Caco-2 (cell line): ENCODE measurements around the gene SLC11A1. TPM values are rescaled to one million over a fixed set of nuclear protein-coding genes. Genes with fewer than 3 reads are reported as not detected.

Source experiments
- BruUV-seq: library from RNA; stranded (reverse); fragments of 400-500 nt; replicated peaks from 2 replicates; lab custom pipeline; 2021; lab: Mats Ljungman, UMichigan
- CTCF ChIA-PET: fragments of 300-600 bp; sonication (Branson Sonifier 250); formaldehyde crosslinking; loops from one replicate; lab custom pipeline; 2022; ENCODE audit warnings: antibody characterized with exemption; lab: Charles Lee
- POLR2A ChIA-PET: fragments of 300-600 bp; sonication (Branson Sonifier 250); formaldehyde crosslinking; loops from one replicate; lab custom pipeline; 2022; ENCODE audit warnings: antibody characterized with exemption; lab: Charles Lee
- DNase-seq, 2 experiments: peaks; one replicate each; pipeline versions ENCODE4 v3.0.0 to v3.0.0-alpha.2; 2020 to 2022
- H3K27me3 ChIP-seq: replicated peaks from 2 replicates; pipeline ENCODE4 v1.6.0; 2011; ENCODE audit warnings: low read length; ENCODE audit not compliant: control insufficient read depth, insufficient read depth
- H3K36me3 ChIP-seq: 2 replicates; pipeline ENCODE4 v1.5.1; 2011; ENCODE audit warnings: low read length; ENCODE audit not compliant: control insufficient read depth, insufficient read depth
- H3K4me1 ChIP-seq: fragments of 250-450 bp; sonication (Bioruptor Pico); 2 replicates; pipeline ENCODE4 v1.5.1; 2020; ENCODE audit warnings: mild to moderate bottlenecking
- H3K4me3 ChIP-seq: 2 replicates; pipeline ENCODE4 v1.5.1; 2011; ENCODE audit warnings: low read depth, mild to moderate bottlenecking, control low read depth, low read length
- H3K9me3 ChIP-seq: fragments of 250-450 bp; sonication (Bioruptor Pico); 2 replicates; pipeline ENCODE4 v1.5.1; 2020; ENCODE audit warnings: mild to moderate bottlenecking, moderate library complexity
- H3K27ac Mint-ChIP-seq: one replicate; pipeline ENCODE4 v1.8.0; 2022; ENCODE audit warnings: mixed read lengths; ENCODE audit not compliant: unreplicated experiment
- H3K27me3 Mint-ChIP-seq: one replicate; pipeline ENCODE4 v1.8.0; 2022; ENCODE audit warnings: mixed read lengths; ENCODE audit not compliant: insufficient read depth, unreplicated experiment
- H3K36me3 Mint-ChIP-seq: one replicate; pipeline ENCODE4 v1.8.0; 2022; ENCODE audit warnings: mild to moderate bottlenecking, mixed read lengths; ENCODE audit not compliant: insufficient read depth, unreplicated experiment
- H3K4me1 Mint-ChIP-seq: one replicate; pipeline ENCODE4 v1.8.0; 2022; ENCODE audit warnings: low read depth, mixed read lengths; ENCODE audit not compliant: unreplicated experiment
- H3K4me3 Mint-ChIP-seq: one replicate; pipeline ENCODE4 v1.8.0; 2022; ENCODE audit warnings: mild to moderate bottlenecking, moderate library complexity, mixed read lengths; ENCODE audit not compliant: unreplicated experiment
- H3K9me3 Mint-ChIP-seq: one replicate; pipeline ENCODE4 v1.8.0; 2022; ENCODE audit warnings: mixed read lengths; ENCODE audit not compliant: unreplicated experiment
- CTCF ChIP-seq, 2 experiments: fragments of 200-600 bp in 1 of 2; IDR thresholded peaks; 1 replicate in 1 of 2; 2 replicates in 1 of 2; pipeline versions ENCODE4 v1.5.1 to v1.8.0; 2011 to 2022; ENCODE audit warnings: antibody characterized with exemption in 1 of 2, control low read depth in 1 of 2, inconsistent platforms in 1 of 2, low read depth in 1 of 2, low read length in 1 of 2, mild to moderate bottlenecking in 1 of 2, moderate library complexity in 1 of 2; ENCODE audit not compliant: insufficient read depth in 1 of 2, severe bottlenecking in 1 of 2, unreplicated experiment in 1 of 2
- intact Hi-C: fragments of 100-400 bp; cut with micrococcal nuclease; formaldehyde crosslinking; loops from one replicate; pipeline ENCODE4 v1.10.0; 2022; ENCODE audit not compliant: unreplicated experiment
- total RNA-seq: library from RNA; stranded (reverse); gene quantifications from 2 replicates; pipeline ENCODE4 v1.2.3, GENCODE V29; 2022

Gene SLC11A1
- total RNA-seq, 1 experiment from 2014 or later = 0.32 TPM

- DNase-seq = no peak
- H3K4me3 Mint-ChIP-seq = no peak overlapping the region
- ChIA-PET CTCF (no interaction called here), POLR2A (no interaction called here)
- Histone ChIP-seq H3K4me1 (no peaks in the 10 kb centered on the region), H3K9me3 (no peaks in the 10 kb centered on the region), H3K36me3 (peaks cover 23% of the 10 kb centered on the region), H3K4me3 (no peak overlapping the region), H3K27me3 (no peaks in the 10 kb centered on the region)
- H3K27me3 Mint-ChIP-seq = no peaks in the 10 kb centered on the region
- peaks cover 14% of the 10 kb centered on the region for H3K4me1 Mint-ChIP-seq
- intact Hi-C loops = no loop called here
- H3K9me3 Mint-ChIP-seq = no peaks in the 10 kb centered on the region
- no peak overlapping the region for H3K27ac Mint-ChIP-seq
- TF ChIP-seq CTCF (IDR thresholded peaks at IDR 0.05; ENCODE audit: insufficient read depth in 1 of 2, low read depth in 1 of 2, low read length in 1 of 2, severe bottlenecking in 1 of 2, unreplicated experiment in 1 of 2) = no peak
- peaks cover 95% of the 10 kb centered on the region for H3K36me3 Mint-ChIP-seq
- BruUV-seq = no TSS peak
Observed at GRCh38 chr2:218436992-218437391, 54.9 kb downstream of the SLC11A1 start.

GRCh38 chr2:218437969-218438368 is 55.9 kb downstream of the SLC11A1 start:
- Mint-ChIP-seq H3K36me3 (peaks cover 97% of the 10 kb centered on the region), H3K27ac (peak overlapping the region; percentile 14), H3K9me3 (no peaks in the 10 kb centered on the region), H3K4me1 (peaks cover 19% of the 10 kb centered on the region), H3K4me3 (no peak overlapping the region), H3K27me3 (no peaks in the 10 kb centered on the region)
- no peaks in the 10 kb centered on the region for H3K27me3 ChIP-seq
- DNase-seq = no peak
- no peak overlapping the region for H3K4me3 ChIP-seq
- POLR2A ChIA-PET = no interaction called here
- TF ChIP-seq CTCF (IDR thresholded peaks at IDR 0.05; ENCODE audit: insufficient read depth in 1 of 2, low read depth in 1 of 2, low read length in 1 of 2, severe bottlenecking in 1 of 2, unreplicated experiment in 1 of 2) = no peak
- intact Hi-C loops = no loop called here
- H3K36me3 ChIP-seq = peaks cover 20% of the 10 kb centered on the region
- CTCF ChIA-PET = interaction anchor here (0.7 kb wide), 1 partner anchor 12 kb away, joined by 7 read pairs; no protein-coding TSS in a partner anchor
- H3K9me3 ChIP-seq = no peaks in the 10 kb centered on the region
- H3K4me1 ChIP-seq = no peaks in the 10 kb centered on the region
- BruUV-seq = no TSS peak

- no peaks in the 10 kb centered on the region for H3K27me3 Mint-ChIP-seq
- no peak for TF ChIP-seq CTCF (IDR thresholded peaks at IDR 0.05; ENCODE audit: insufficient read depth in 1 of 2, low read depth in 1 of 2, low read length in 1 of 2, severe bottlenecking in 1 of 2, unreplicated experiment in 1 of 2)
- peak overlapping the region; percentile 14 for H3K27ac Mint-ChIP-seq
- ChIA-PET CTCF (interaction anchor here (0.7 kb wide), 1 partner anchor 13 kb away, joined by 7 read pairs; no protein-coding TSS in a partner anchor), POLR2A (no interaction called here)
- Histone ChIP-seq H3K4me1 (peaks cover 1% of the 10 kb centered on the region), H3K9me3 (no peaks in the 10 kb centered on the region), H3K4me3 (no peak overlapping the region), H3K27me3 (no peaks in the 10 kb centered on the region), H3K36me3 (peaks cover 20% of the 10 kb centered on the region)
- DNase-seq = no peak
- peaks cover 97% of the 10 kb centered on the region for H3K36me3 Mint-ChIP-seq
- H3K4me3 Mint-ChIP-seq = no peak overlapping the region
- intact Hi-C loops = no loop called here
- BruUV-seq = no TSS peak
- H3K4me1 Mint-ChIP-seq = peaks cover 19% of the 10 kb centered on the region
- no peaks in the 10 kb centered on the region for H3K9me3 Mint-ChIP-seq
Observed at GRCh38 chr2:218438596-218438995, 56.5 kb downstream of the SLC11A1 start.
